H1 (cell line): ENCODE results near the gene GRK5. TPM values are rescaled to one million over a fixed set of nuclear protein-coding genes. Genes with fewer than 3 reads are reported as not detected.

Source experiments
- CBX8 ChIP-seq: fragments of 300-800, 300-1000 bp; sonication (generic); IDR thresholded peaks from 2 replicates; pipeline ENCODE4 v1.7.1; 2016; ENCODE audit warnings: low read depth, low read length, borderline replicate concordance
- JUN ChIP-seq: IDR thresholded peaks from 2 replicates; pipeline ENCODE4 v1.6.1; 2011; ENCODE audit warnings: low read depth, mild to moderate bottlenecking, improper control_type of control experiment, low read length
- POLR2AphosphoS5 ChIP-seq: IDR thresholded peaks from 2 replicates; pipeline ENCODE4 v1.6.1; 2011; ENCODE audit warnings: low read depth, low read length
- TAF1 ChIP-seq: IDR thresholded peaks from 2 replicates; pipeline ENCODE4 v1.6.1; 2011; ENCODE audit warnings: mild to moderate bottlenecking, low read depth, low read length
- ZNF274 ChIP-seq: IDR thresholded peaks from 2 replicates; pipeline ENCODE4 v1.7.0; 2012; ENCODE audit warnings: low read length, borderline replicate concordance; ENCODE audit errors: extremely low read depth
- polyA plus RNA-seq, 7 experiments: library from polyadenylated mRNA; depleted of rRNA in 3 of 7; stranded (reverse) in 5 of 7; unstranded in 2 of 7; fragments of >200 nt in 5 of 7; fragments of 200-250 nt in 2 of 7; gene quantifications; 1 replicate in 5 of 7; 2 replicates in 1 of 7; 4 replicates in 1 of 7; pipeline versions ENCODE4 v1.2.1 to v1.2.3, GENCODE V29; 2011 to 2013; ENCODE audit warnings: missing spikeins in 2 of 7, mixed read lengths in 2 of 7
- total RNA-seq: library from RNA; stranded (reverse); fragmentation: NEBNext Ultra II Directional; extraction: Animal tissue kit (Norgen Biotek cat#: 25700); gene quantifications from 2 replicates; pipeline ENCODE4 v1.2.1, GENCODE V29; 2021
- TF ChIP-seq, protein P1 (sequence below): IDR thresholded peaks from 2 replicates; pipeline ENCODE4 v1.6.1; 2011; ENCODE audit warnings: low read depth, mild to moderate bottlenecking, low read length; ENCODE audit not compliant: insufficient read depth

The GRK5 gene
- total and polyA plus RNA-seq, 2 of the 8 experiments (the other 6 are each of a cell fraction or from before 2014, with no cell fraction given), result 0.54 to 2.5 TPM

DNA sequence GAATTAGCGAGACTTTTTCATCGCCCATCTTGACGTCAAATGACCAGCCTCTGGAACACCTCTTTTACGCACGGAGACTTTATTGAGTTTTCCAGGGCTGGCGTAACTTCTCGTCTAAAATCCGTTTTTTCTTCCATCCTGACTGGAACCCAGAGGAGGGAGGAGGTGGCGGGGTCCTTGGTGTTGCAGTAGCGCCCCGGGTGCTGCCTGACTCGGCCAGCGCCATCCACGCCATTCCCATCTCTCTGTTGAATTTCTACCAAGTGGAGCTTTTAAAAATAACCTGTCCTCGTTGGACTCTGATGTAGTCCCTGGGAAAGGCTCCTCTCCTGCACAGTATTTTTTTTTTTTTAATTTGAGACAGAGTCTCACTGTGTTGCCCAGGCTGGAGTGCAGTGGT, 179.3 kb downstream of the GRK5 start (continued):
- TF ChIP-seq ZNF274 (no peak), TAF1 (no peak), CBX8 (no peak), JUN (no peak), POLR2AphosphoS5 (no peak)
- TF ChIP-seq, protein P1, sequence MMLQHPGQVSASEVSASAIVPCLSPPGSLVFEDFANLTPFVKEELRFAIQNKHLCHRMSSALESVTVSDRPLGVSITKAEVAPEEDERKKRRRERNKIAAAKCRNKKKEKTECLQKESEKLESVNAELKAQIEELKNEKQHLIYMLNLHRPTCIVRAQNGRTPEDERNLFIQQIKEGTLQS, result no peak
